ENCODE measurements around the gene HOMEZ. TPM values are rescaled to one million over a fixed set of nuclear protein-coding genes. Genes with fewer than 3 reads are reported as not detected.

The HOMEZ gene
- total RNA-seq, 1 experiment from 2014 or later: 7.6 TPM

DNA sequence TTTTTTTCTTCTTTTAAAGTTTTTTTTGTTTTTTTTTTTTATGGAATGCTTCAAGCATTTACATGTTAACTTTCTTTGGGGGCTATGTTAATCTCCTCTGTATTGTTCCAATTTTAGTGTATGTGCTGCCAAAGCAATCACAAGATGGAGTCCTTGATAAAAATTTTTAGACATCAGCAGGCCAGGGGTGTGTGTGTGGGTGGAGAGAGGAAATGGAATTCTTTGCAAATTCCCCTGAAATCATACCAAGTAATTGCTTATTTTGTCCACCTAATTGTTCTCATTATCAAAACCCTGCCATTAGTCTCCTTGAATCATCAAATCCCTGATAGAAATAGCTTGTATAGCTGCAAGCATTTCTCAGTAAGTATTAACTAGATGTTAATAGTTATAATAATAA lies 26.5 kb downstream of the HOMEZ start:
- Mint-ChIP-seq H3K4me1 (ENCODE audit: low read depth, unreplicated experiment) (no peaks in the 10 kb centered on the region), H3K27me3 (ENCODE audit: insufficient read depth, unreplicated experiment) (no peaks in the 10 kb centered on the region), H3K4me3 (ENCODE audit: unreplicated experiment) (no peak overlapping the region), H3K9me3 (ENCODE audit: unreplicated experiment) (peaks cover 9% of the 10 kb centered on the region), H3K36me3 (ENCODE audit: insufficient read depth, unreplicated experiment) (no peaks in the 10 kb centered on the region), H3K27ac (ENCODE audit: unreplicated experiment) (no peak overlapping the region)
- intact Hi-C loops (cut with micrococcal nuclease; ENCODE audit: unreplicated experiment): no loop called here
- no peak for DNase-seq
- no TSS peak for BruUV-seq (replicated peaks)
- Histone ChIP-seq H3K4me3 (ENCODE audit: low read depth, low read length) (no peak overlapping the region), H3K27me3 (replicated peaks; ENCODE audit: control insufficient read depth, insufficient read depth, low read length) (no peaks in the 10 kb centered on the region), H3K4me1 (no peaks in the 10 kb centered on the region), H3K9me3 (peaks cover 5% of the 10 kb centered on the region; the same call in 1 of the 2 replicates), H3K36me3 (ENCODE audit: control insufficient read depth, insufficient read depth, low read length) (no peaks in the 10 kb centered on the region)
- ChIA-PET CTCF (interaction anchor here (1.3 to 1.6 kb wide), 2 partner anchors 41 to 139 kb away, joined by 3 to 4 read pairs; no protein-coding TSS in a partner anchor), POLR2A (no interaction called here)
- TF ChIP-seq, protein P1, sequence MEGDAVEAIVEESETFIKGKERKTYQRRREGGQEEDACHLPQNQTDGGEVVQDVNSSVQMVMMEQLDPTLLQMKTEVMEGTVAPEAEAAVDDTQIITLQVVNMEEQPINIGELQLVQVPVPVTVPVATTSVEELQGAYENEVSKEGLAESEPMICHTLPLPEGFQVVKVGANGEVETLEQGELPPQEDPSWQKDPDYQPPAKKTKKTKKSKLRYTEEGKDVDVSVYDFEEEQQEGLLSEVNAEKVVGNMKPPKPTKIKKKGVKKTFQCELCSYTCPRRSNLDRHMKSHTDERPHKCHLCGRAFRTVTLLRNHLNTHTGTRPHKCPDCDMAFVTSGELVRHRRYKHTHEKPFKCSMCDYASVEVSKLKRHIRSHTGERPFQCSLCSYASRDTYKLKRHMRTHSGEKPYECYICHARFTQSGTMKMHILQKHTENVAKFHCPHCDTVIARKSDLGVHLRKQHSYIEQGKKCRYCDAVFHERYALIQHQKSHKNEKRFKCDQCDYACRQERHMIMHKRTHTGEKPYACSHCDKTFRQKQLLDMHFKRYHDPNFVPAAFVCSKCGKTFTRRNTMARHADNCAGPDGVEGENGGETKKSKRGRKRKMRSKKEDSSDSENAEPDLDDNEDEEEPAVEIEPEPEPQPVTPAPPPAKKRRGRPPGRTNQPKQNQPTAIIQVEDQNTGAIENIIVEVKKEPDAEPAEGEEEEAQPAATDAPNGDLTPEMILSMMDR (IDR thresholded peaks at IDR 0.05; ENCODE audit: insufficient read depth in 1 of 2, low read depth in 1 of 2, low read length in 1 of 2, severe bottlenecking in 1 of 2, unreplicated experiment in 1 of 2): no peak

DNA sequence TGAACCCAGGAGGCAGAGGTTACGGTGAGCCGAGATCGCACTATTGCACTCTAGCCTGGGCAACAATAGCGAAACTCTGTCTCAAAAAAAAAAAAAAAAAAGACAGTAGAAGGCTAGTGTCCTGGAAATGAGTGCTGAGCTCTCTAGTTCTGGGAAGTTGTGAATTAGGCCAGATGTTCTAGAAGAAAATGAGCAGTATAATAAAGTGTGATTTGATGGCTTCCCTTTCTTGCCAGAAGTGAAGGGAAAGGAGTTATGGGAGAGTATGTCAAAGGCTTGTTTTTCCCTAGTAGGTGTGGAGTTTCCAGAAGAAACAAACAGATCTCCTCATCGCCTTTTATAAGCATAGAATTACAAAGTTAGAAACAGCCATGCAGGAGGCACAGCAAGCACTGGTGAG lies 27.7 kb downstream of the HOMEZ start:
- Histone ChIP-seq H3K36me3 (ENCODE audit: control insufficient read depth, insufficient read depth, low read length) (no peaks in the 10 kb centered on the region), H3K4me1 (no peaks in the 10 kb centered on the region), H3K27me3 (replicated peaks; ENCODE audit: control insufficient read depth, insufficient read depth, low read length) (no peaks in the 10 kb centered on the region), H3K4me3 (ENCODE audit: low read depth, low read length) (no peak overlapping the region), H3K9me3 (peaks cover 5% of the 10 kb centered on the region; the same call in 1 of the 2 replicates)
- ChIA-PET POLR2A (no interaction called here), CTCF (interaction anchor here (1.3 kb wide), 1 partner anchor 137 kb away, joined by 3 read pairs; no protein-coding TSS in a partner anchor)
- no peak overlapping the region for H3K27ac Mint-ChIP-seq (ENCODE audit: unreplicated experiment)
- peaks cover 9% of the 10 kb centered on the region for H3K9me3 Mint-ChIP-seq (ENCODE audit: unreplicated experiment)
- no peak overlapping the region for H3K4me3 Mint-ChIP-seq (ENCODE audit: unreplicated experiment)
- intact Hi-C loops (cut with micrococcal nuclease; ENCODE audit: unreplicated experiment): no loop called here
- TF ChIP-seq, protein P1 (IDR thresholded peaks at IDR 0.05; ENCODE audit: insufficient read depth in 1 of 2, low read depth in 1 of 2, low read length in 1 of 2, severe bottlenecking in 1 of 2, unreplicated experiment in 1 of 2): no peak
- DNase-seq: no peak
- H3K4me1 Mint-ChIP-seq (ENCODE audit: low read depth, unreplicated experiment): no peaks in the 10 kb centered on the region
- H3K27me3 Mint-ChIP-seq (ENCODE audit: insufficient read depth, unreplicated experiment): no peaks in the 10 kb centered on the region
- BruUV-seq (replicated peaks): no TSS peak
- H3K36me3 Mint-ChIP-seq (ENCODE audit: insufficient read depth, unreplicated experiment): no peaks in the 10 kb centered on the region

DNA sequence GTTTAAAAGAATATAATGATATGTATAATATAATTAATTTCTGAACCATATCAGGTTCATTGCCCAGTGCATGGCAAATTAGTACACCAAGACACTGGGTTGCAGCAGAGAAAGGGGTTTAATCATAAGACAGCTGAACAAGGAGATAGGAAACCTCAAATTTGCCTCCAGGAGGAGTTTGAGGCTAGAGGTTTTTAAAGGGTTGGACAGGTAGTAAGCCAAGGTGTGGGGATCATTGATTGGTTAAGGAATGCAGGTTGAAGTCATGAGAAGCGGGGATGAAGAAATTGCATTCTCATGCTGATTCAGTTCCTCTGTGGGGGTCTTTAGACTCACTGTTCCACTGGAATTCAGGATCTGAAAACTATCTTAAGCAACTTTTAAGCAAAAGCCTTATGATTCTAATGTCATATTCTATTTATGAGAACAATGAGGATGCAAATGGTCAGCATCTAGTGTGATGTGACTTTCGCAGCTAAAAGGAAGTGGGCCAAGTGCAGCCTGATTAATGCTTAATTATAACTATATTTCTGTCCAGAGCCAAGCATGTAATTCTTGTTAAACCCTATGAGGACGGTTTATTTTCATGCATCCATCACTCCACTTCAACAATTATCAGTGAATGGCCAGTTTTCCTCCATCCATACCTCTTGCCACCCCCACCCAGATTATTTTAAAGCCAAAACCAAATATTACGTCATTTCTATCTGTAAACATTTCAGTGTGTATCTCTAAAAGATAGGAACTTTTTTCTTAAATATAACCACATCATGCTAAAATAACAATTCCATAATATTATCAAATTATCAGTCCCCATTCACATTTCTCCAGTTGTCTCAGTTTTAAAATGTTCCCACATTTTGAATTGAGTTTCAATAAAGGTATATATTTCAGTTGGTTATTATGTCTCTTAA lies 33.3 kb downstream of the HOMEZ start:
- POLR2A ChIA-PET: no interaction called here
- CTCF ChIA-PET: no interaction called here
- no peak overlapping the region for H3K27ac Mint-ChIP-seq (ENCODE audit: unreplicated experiment)
- no peaks in the 10 kb centered on the region for H3K27me3 Mint-ChIP-seq (ENCODE audit: insufficient read depth, unreplicated experiment)
- H3K9me3 Mint-ChIP-seq (ENCODE audit: unreplicated experiment): no peaks in the 10 kb centered on the region
- BruUV-seq (replicated peaks): no TSS peak
- H3K4me3 Mint-ChIP-seq (ENCODE audit: unreplicated experiment): no peak overlapping the region
- Histone ChIP-seq H3K27me3 (replicated peaks; ENCODE audit: control insufficient read depth, insufficient read depth, low read length) (no peaks in the 10 kb centered on the region), H3K4me3 (ENCODE audit: low read depth, low read length) (no peak overlapping the region), H3K9me3 (no peaks in the 10 kb centered on the region), H3K4me1 (no peaks in the 10 kb centered on the region), H3K36me3 (ENCODE audit: control insufficient read depth, insufficient read depth, low read length) (no peaks in the 10 kb centered on the region)
- intact Hi-C loops (cut with micrococcal nuclease; ENCODE audit: unreplicated experiment): no loop called here
- H3K36me3 Mint-ChIP-seq (ENCODE audit: insufficient read depth, unreplicated experiment): no peaks in the 10 kb centered on the region
- TF ChIP-seq, protein P1 (IDR thresholded peaks at IDR 0.05; ENCODE audit: insufficient read depth in 1 of 2, low read depth in 1 of 2, low read length in 1 of 2, severe bottlenecking in 1 of 2, unreplicated experiment in 1 of 2): no peak
- DNase-seq: no peak
- peaks cover 13% of the 10 kb centered on the region for H3K4me1 Mint-ChIP-seq (ENCODE audit: low read depth, unreplicated experiment)
